A549 (cell line): ENCODE results near the gene PTPRJ. TPM values are rescaled to one million over a fixed set of nuclear protein-coding genes. Genes with fewer than 3 reads are reported as not detected.

Source experiments
- ATAC-seq, 2 experiments: fragments of 200-7000 bp in 1 of 2; fragments of >200 bp in 1 of 2; cut with Nextera tagmentation in 1 of 2; cut with Tn5 transposase in 1 of 2; 3 replicates each; pipeline versions ENCODE4 v1.8.0 to v1.9.1; 2018 to 2020; ENCODE audit warnings: mild to moderate bottlenecking in 1 of 2, moderate library complexity in 1 of 2
- CTCF ChIA-PET: fragments of 300-600 bp; sonication (Branson Sonifier 250); formaldehyde crosslinking; extraction: SDS; loops from one replicate; lab custom pipeline; 2021; ENCODE audit warnings: antibody characterized with exemption, inconsistent platforms; lab: Yijun Ruan, JAX
- POLR2A ChIA-PET: fragments of 350-600 bp; formaldehyde crosslinking; extraction: SDS; loops from one replicate; lab custom pipeline; 2021; ENCODE audit warnings: antibody characterized with exemption, inconsistent platforms; lab: Yijun Ruan, JAX
- DNase-seq, 2 experiments: peaks; one replicate each; pipeline versions ENCODE4 v3.0.0 to v3.0.0-alpha.2; 2011 to 2016; ENCODE audit warnings: low read depth in 1 of 2, low spot score in 1 of 2
- FAIRE-seq: peaks from 2 replicates; lab custom pipeline; 2011; peaks lifted over from hg19 to GRCh38; lab: Jason Lieb, UNC
- H3K27ac ChIP-seq, 2 experiments: fragments of >200 bp; sonication (Bioruptor Twin); formaldehyde crosslinking; 3 replicates each; pipeline ENCODE4 v1.5.1; 2016 to 2017
- H3K4me1 ChIP-seq: fragments of >200 bp; sonication (Bioruptor Twin); formaldehyde crosslinking; 3 replicates; pipeline ENCODE4 v1.6.1; 2016
- H3K4me2 ChIP-seq: fragments of >200 bp; sonication (Bioruptor Twin); formaldehyde crosslinking; 3 replicates; pipeline ENCODE4 v1.6.1; 2016
- H3K4me3 ChIP-seq: fragments of >200 bp; sonication (Bioruptor Twin); formaldehyde crosslinking; 3 replicates; pipeline ENCODE4 v1.5.1; 2016
- H3K9me3 ChIP-seq: fragments of >200 bp; sonication (Bioruptor Twin); formaldehyde crosslinking; 3 replicates; pipeline ENCODE4 v1.6.1; 2016
- EHF ChIP-seq: fragments of 250-450 bp; sonication (Bioruptor Pico); IDR thresholded peaks from 2 replicates; pipeline ENCODE4 v1.5.0; 2020; ENCODE audit warnings: mild to moderate bottlenecking
- EHMT2 ChIP-seq: fragments of 200-600 bp; sonication (generic); IDR thresholded peaks from 2 replicates; pipeline ENCODE4 v1.6.1; 2016; ENCODE audit warnings: antibody characterized with exemption, low read depth, mild to moderate bottlenecking, moderate library complexity
- ESRRA ChIP-seq: fragments of 150-350 bp; IDR thresholded peaks from 2 replicates; pipeline ENCODE4 v1.6.1; 2014; ENCODE audit warnings: mild to moderate bottlenecking, low read length, borderline replicate concordance
- FOSB ChIP-seq: fragments of 250-450 bp; sonication (Bioruptor Pico); IDR thresholded peaks from 2 replicates; pipeline ENCODE4 v1.5.0; 2020; ENCODE audit warnings: mild to moderate bottlenecking, moderate library complexity
- FOXS1 ChIP-seq: fragments of 250-450 bp; sonication (Bioruptor Pico); IDR thresholded peaks from 2 replicates; pipeline ENCODE4 v1.5.0; 2020; ENCODE audit warnings: mild to moderate bottlenecking, moderate library complexity
- HDAC2 ChIP-seq: fragments of 200-600 bp; sonication (generic); IDR thresholded peaks from 2 replicates; pipeline ENCODE4 v1.6.1; 2016
- HEYL ChIP-seq: fragments of 250-450 bp; sonication (Bioruptor Pico); IDR thresholded peaks from 2 replicates; pipeline ENCODE4 v1.8.0; 2021; ENCODE audit warnings: mild to moderate bottlenecking, moderate library complexity
- NPAS2 ChIP-seq: fragments of 250-450 bp; sonication (Bioruptor Pico); IDR thresholded peaks from 2 replicates; pipeline ENCODE4 v1.8.0; 2022; ENCODE audit warnings: mild to moderate bottlenecking, moderate library complexity, borderline replicate concordance
- PHF8 ChIP-seq: fragments of 200-600 bp; sonication (generic); IDR thresholded peaks from 2 replicates; pipeline ENCODE4 v1.6.1; 2016; ENCODE audit warnings: low read depth, mild to moderate bottlenecking, antibody characterized with exemption, moderate library complexity, borderline replicate concordance
- POLR2A ChIP-seq: IDR thresholded peaks from 2 replicates; pipeline ENCODE4 v1.6.1; 2012; ENCODE audit warnings: mild to moderate bottlenecking, low read length
- RAD21 ChIP-seq, 2 experiments: fragments of >200 bp in 1 of 2; sonication (Bioruptor Twin) in 1 of 2; formaldehyde crosslinking in 1 of 2; IDR thresholded peaks in 1 of 2; conservative IDR thresholded peaks in 1 of 2; 2 replicates in 1 of 2; 3 replicates in 1 of 2; pipeline ENCODE4 v1.6.1; 2012 to 2018; ENCODE audit warnings: inconsistent platforms in 1 of 2
- RCOR1 ChIP-seq: fragments of 150-350 bp; IDR thresholded peaks from 2 replicates; pipeline ENCODE4 v1.6.1; 2014; ENCODE audit warnings: antibody characterized with exemption, low read length, low read depth
- SMC3 ChIP-seq: fragments of >200 bp; sonication (Bioruptor Twin); formaldehyde crosslinking; IDR thresholded peaks from 3 replicates; pipeline ENCODE4 v1.6.1; 2018; ENCODE audit warnings: inconsistent platforms
- ZFP36 ChIP-seq: fragments of 450-650 bp; IDR thresholded peaks from 2 replicates; pipeline ENCODE4 v1.6.1; 2014; ENCODE audit warnings: borderline replicate concordance; ENCODE audit not compliant: partially characterized antibody
- ZNF302 ChIP-seq: fragments of 250-450 bp; sonication (Bioruptor Pico); IDR thresholded peaks from 2 replicates; pipeline ENCODE4 v1.9.0; 2021; ENCODE audit warnings: inconsistent platforms, mild to moderate bottlenecking, moderate library complexity
- ZSCAN20 ChIP-seq: fragments of 250-450 bp; sonication (Bioruptor Pico); IDR thresholded peaks from 2 replicates; pipeline ENCODE4 v1.8.0; 2022; ENCODE audit warnings: mild to moderate bottlenecking, moderate library complexity
- WGBS: methylation state at CpG from one replicate; pipeline ENCODE4 v1.1.6; 2017; ENCODE audit errors: missing lambda C conversion rate; 5-methylcytosine and 5-hydroxymethylcytosine counted together
- polyA plus RNA-seq, 4 experiments: library from polyadenylated mRNA; depleted of rRNA in 3 of 4; stranded (reverse); fragments of >200 nt; fragmentation: RNase III in 1 of 4; extraction: RNeasy Plus Mini Kit Qiagen cat#74134 plus additional on column Dnase treatment in 1 of 4; gene quantifications; 2 replicates in 3 of 4; 3 replicates in 1 of 4; pipeline ENCODE4 v1.2.3, GENCODE V29; 2011 to 2017
- TF ChIP-seq, protein P1 (sequence below): fragments of 450-650 bp; IDR thresholded peaks from 2 replicates; pipeline ENCODE4 v1.6.1; 2014; ENCODE audit warnings: antibody characterized with exemption
- TF ChIP-seq, protein P2 (sequence below): IDR thresholded peaks from 2 replicates; pipeline ENCODE4 v1.6.1; 2012
- TF ChIP-seq, protein P3 (sequence below): fragments of 250-450 bp; sonication (Bioruptor Pico); IDR thresholded peaks from 2 replicates; pipeline ENCODE4 v1.5.0; 2020; ENCODE audit warnings: low read depth, mild to moderate bottlenecking, moderate library complexity
- TF ChIP-seq, protein P4 (sequence below): fragments of 150-350 bp; IDR thresholded peaks from 2 replicates; pipeline ENCODE4 v1.6.1; 2014; ENCODE audit warnings: low read depth, mild to moderate bottlenecking, low read length
- TF ChIP-seq, protein P5 (sequence below): IDR thresholded peaks from 2 replicates; pipeline ENCODE4 v1.6.1; 2012
- TF ChIP-seq, protein P6 (sequence below): fragments of >200 bp; sonication (Bioruptor Twin); formaldehyde crosslinking; IDR thresholded peaks from 3 replicates; pipeline ENCODE4 v1.5.1; 2016
- TF ChIP-seq, protein P7 (sequence below): fragments of >200 bp; sonication (Bioruptor Twin); formaldehyde crosslinking; IDR thresholded peaks from 3 replicates; pipeline ENCODE4 v1.6.1; 2016

Gene PTPRJ
- polyA plus RNA-seq, 2 of the 4 experiments (the other 2 are of a cell fraction): 30.3 to 50.5 TPM

DNA sequence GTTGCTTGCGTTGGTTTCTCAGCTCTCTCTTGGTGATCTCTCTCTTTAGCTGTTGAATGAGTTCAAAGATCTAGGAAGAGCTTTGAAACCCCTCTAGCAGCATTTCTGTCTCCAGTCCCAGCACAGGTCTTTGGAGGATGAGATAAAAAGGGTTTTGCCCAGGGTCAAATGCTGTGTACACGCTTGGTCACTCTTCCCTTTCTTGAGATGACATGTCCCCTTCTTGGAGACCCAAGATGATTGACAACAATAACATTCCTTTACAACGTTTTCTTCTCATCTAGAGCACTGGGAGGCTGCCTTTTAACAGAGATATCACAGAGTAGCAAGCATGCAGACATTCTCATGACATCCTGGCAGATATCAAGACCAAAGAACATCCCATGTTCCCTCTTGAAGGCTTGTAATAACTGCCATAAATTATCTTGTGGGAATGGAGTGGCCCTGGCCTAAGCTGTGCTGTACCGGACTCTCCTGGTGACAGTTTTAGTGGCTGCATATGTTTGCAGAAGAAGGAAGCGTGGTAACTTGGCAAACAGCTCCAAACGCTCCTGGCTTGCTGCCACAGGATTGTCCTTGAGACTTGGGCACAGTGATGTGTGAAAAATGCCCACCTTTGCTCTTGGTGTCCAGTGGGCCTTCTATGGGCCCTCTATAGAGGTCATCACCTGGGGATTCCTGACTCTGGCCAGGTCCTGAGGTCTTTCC, 107.8 kb downstream of the PTPRJ start:
- H3K4me1 ChIP-seq: peaks cover 70% of the 10 kb centered on the region
- H3K4me2 ChIP-seq: peak overlapping the region; percentile 50
- DNase-seq (no peak), ATAC-seq (peak in 1 of 2 experiments; percentile 19; a peak in 3 of 6 replicates), FAIRE-seq (no peak)
- H3K4me3 ChIP-seq: no peak overlapping the region
- ChIA-PET POLR2A (no interaction called here), CTCF (interaction anchor here (0.6 to 3.0 kb wide), 5 partner anchors 16 to 154 kb away, joined by 3 to 14 read pairs (median 5); no protein-coding TSS in a partner anchor)
- peak overlapping the region in 1 of 2 experiments; percentile 15; a peak in 1 of 6 replicates for H3K27ac ChIP-seq
- WGBS: 52% methylated on average over 6 of the region's 6 CpGs
- TF ChIP-seq NPAS2 (no peak), HEYL (CRISPR knock-in tag) (no peak), EHF (CRISPR knock-in tag) (no peak), RCOR1 (no peak), PHF8 (no peak), RAD21 (conservative IDR thresholded peaks at IDR 0.05 in 1 of 2, IDR thresholded peaks at IDR 0.05 in 1 of 2) (no peak), POLR2A (no peak), HDAC2 (no peak)
- TF ChIP-seq, protein P1, sequence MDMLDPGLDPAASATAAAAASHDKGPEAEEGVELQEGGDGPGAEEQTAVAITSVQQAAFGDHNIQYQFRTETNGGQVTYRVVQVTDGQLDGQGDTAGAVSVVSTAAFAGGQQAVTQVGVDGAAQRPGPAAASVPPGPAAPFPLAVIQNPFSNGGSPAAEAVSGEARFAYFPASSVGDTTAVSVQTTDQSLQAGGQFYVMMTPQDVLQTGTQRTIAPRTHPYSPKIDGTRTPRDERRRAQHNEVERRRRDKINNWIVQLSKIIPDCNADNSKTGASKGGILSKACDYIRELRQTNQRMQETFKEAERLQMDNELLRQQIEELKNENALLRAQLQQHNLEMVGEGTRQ: no peak
- TF ChIP-seq, protein P2, sequence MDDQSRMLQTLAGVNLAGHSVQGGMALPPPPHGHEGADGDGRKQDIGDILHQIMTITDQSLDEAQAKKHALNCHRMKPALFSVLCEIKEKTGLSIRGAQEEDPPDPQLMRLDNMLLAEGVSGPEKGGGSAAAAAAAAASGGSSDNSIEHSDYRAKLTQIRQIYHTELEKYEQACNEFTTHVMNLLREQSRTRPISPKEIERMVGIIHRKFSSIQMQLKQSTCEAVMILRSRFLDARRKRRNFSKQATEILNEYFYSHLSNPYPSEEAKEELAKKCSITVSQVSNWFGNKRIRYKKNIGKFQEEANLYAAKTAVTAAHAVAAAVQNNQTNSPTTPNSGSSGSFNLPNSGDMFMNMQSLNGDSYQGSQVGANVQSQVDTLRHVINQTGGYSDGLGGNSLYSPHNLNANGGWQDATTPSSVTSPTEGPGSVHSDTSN: no peak
- TF ChIP-seq, protein P3, sequence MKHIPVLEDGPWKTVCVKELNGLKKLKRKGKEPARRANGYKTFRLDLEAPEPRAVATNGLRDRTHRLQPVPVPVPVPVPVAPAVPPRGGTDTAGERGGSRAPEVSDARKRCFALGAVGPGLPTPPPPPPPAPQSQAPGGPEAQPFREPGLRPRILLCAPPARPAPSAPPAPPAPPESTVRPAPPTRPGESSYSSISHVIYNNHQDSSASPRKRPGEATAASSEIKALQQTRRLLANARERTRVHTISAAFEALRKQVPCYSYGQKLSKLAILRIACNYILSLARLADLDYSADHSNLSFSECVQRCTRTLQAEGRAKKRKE: no peak
- no peaks in the 10 kb centered on the region for H3K9me3 ChIP-seq

DNA sequence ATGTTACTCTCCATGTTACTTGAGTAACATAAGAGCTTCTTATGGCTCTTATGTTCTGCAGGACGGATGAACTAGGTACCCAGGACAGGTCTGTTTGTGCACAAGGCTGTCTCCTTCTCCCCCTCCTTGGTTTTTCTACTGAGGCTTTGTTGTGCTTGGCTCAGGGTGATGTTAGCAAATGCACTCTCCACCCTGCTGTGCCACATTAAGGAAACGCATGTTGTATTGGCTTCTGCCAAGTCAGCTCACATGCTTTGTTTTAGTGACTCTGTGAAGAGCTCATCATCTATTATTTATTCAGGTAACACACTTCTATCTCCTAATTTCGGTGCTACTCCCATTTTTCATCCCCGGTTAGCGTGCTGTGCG, 108.3 kb downstream of the PTPRJ start:
- ATAC-seq (peak; percentile 23 to 37; a peak in 2 of 6 replicates), FAIRE-seq (no peak), DNase-seq (no peak)
- no peak overlapping the region for H3K4me3 ChIP-seq
- H3K4me2 ChIP-seq: peak overlapping the region; percentile 50
- H3K27ac ChIP-seq: peak overlapping the region in 1 of 2 experiments; percentile 38; a peak in 1 of 6 replicates
- TF ChIP-seq, protein P4, sequence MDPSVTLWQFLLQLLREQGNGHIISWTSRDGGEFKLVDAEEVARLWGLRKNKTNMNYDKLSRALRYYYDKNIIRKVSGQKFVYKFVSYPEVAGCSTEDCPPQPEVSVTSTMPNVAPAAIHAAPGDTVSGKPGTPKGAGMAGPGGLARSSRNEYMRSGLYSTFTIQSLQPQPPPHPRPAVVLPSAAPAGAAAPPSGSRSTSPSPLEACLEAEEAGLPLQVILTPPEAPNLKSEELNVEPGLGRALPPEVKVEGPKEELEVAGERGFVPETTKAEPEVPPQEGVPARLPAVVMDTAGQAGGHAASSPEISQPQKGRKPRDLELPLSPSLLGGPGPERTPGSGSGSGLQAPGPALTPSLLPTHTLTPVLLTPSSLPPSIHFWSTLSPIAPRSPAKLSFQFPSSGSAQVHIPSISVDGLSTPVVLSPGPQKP: no peak
- TF ChIP-seq EHMT2 (no peak), EHF (CRISPR knock-in tag) (no peak), NPAS2 (no peak), ZNF302 (CRISPR knock-in tag) (no peak), FOXS1 (CRISPR knock-in tag) (no peak), ZSCAN20 (CRISPR knock-in tag) (no peak), FOSB (CRISPR knock-in tag) (no peak), SMC3 (no peak), ESRRA (no peak), ZFP36 (no peak)
- TF ChIP-seq, protein P1: no peak
- TF ChIP-seq, protein P3: no peak
- TF ChIP-seq, protein P5, sequence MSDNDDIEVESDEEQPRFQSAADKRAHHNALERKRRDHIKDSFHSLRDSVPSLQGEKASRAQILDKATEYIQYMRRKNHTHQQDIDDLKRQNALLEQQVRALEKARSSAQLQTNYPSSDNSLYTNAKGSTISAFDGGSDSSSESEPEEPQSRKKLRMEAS: no peak
- TF ChIP-seq, protein P6, sequence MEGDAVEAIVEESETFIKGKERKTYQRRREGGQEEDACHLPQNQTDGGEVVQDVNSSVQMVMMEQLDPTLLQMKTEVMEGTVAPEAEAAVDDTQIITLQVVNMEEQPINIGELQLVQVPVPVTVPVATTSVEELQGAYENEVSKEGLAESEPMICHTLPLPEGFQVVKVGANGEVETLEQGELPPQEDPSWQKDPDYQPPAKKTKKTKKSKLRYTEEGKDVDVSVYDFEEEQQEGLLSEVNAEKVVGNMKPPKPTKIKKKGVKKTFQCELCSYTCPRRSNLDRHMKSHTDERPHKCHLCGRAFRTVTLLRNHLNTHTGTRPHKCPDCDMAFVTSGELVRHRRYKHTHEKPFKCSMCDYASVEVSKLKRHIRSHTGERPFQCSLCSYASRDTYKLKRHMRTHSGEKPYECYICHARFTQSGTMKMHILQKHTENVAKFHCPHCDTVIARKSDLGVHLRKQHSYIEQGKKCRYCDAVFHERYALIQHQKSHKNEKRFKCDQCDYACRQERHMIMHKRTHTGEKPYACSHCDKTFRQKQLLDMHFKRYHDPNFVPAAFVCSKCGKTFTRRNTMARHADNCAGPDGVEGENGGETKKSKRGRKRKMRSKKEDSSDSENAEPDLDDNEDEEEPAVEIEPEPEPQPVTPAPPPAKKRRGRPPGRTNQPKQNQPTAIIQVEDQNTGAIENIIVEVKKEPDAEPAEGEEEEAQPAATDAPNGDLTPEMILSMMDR: no peak
- TF ChIP-seq, protein P7, sequence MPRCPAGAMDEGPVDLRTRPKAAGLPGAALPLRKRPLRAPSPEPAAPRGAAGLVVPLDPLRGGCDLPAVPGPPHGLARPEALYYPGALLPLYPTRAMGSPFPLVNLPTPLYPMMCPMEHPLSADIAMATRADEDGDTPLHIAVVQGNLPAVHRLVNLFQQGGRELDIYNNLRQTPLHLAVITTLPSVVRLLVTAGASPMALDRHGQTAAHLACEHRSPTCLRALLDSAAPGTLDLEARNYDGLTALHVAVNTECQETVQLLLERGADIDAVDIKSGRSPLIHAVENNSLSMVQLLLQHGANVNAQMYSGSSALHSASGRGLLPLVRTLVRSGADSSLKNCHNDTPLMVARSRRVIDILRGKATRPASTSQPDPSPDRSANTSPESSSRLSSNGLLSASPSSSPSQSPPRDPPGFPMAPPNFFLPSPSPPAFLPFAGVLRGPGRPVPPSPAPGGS: no peak
- CTCF ChIA-PET: interaction anchor here (0.6 to 3.0 kb wide), 6 partner anchors 11 to 154 kb away, joined by 3 to 14 read pairs (median 4); no protein-coding TSS in a partner anchor
- POLR2A ChIA-PET: no interaction called here
- 64% methylated on average over 6 of the region's 6 CpGs for WGBS
- H3K4me1 ChIP-seq: peaks cover 72% of the 10 kb centered on the region
- H3K9me3 ChIP-seq: no peaks in the 10 kb centered on the region
